ENCODE data around the gene KLHL3.

DNA sequence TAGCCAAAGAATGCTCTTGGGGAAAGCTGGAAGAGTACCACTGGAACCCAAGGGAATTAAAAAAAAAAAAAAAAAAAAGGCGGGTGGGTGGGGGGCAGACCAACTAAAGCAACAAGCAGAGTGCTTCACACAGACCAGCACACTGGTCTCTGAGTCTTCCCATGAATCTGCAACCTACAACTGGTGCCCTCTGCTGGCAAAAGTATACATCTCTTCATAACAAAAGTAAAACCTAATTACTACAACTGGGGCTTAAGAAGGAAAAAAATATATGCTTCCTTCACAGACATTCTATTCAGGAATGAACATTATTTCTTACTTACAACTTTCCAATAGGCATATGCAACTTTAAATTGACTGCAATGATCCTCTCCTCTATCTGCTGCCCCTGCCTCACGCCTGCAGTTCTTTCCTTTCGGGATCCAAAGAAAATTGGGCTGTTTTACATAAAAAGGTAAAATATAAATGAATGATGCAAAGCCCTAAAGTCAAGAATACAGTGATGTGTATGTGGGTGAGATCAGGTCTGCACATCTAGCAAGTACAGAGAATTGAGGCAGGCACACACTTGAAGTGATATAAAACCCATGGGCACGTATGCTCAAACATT lies 7.2 kb upstream of the KLHL3 start:
- TF ChIP-seq CTCF (IDR thresholded peaks at IDR 0.05): peak in 4 of 6 experiments; percentile 46 to 68 (median 59)
- TF ChIP-seq POLR2A (IDR thresholded peaks at IDR 0.05): no peak

Data from esophagus squamous epithelium (tissue), 4 donors.